ENCODE results near the gene TUBG2.
"Not testable (repeated sequence)": the region's sequence is repeated elsewhere in the genome, so short reads cannot be mapped to it uniquely, and the experiment has no call there.

The TUBG2 gene

DNA sequence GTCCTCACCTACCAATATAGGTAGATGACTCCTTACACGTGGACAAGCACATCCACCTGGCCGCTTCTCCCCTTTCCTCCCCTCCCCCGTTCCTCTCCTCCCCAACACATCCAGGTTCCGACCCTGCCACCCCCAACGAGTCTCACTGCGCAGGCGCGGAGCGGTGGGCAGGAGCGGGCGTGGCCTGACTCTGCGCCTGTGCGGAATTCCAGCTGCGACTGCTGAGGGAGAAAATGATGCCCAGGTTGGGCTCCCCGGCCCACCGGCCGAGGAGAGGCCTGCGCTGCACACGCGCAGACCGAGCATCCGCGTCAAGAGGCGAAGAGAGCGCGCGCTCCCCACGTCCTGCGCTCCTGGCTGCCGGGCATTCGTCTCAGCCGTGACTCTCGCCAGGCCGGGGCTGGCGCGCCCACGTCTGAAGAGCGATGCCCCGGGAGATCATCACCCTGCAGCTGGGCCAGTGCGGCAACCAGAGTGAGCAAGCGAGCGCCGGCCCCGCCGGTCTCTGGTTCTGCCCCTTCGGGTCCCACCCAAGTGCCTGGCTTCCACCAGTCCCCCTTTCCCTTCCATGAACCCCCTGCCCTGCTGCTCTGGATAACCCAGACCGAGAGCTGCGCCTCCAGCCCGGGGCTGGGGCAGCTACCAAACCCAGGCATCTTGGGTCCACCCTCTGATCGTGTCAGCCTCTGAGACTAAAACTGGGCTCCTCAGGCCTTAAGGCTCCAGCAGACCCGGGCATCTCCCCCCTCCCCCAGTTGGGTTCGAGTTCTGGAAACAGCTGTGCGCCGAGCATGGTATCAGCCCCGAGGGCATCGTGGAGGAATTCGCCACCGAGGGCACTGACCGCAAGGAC is at the start of gene TUBG2:
TSS of gene TUBG2 (plus strand) at position 206 of the 853 bp plus-strand sequence. CDS start at position 426, 220 bp downstream.
- DNase-seq (ENCODE audit: low read depth in 2 of 2) = peak; percentile 53 to 70

DNA sequence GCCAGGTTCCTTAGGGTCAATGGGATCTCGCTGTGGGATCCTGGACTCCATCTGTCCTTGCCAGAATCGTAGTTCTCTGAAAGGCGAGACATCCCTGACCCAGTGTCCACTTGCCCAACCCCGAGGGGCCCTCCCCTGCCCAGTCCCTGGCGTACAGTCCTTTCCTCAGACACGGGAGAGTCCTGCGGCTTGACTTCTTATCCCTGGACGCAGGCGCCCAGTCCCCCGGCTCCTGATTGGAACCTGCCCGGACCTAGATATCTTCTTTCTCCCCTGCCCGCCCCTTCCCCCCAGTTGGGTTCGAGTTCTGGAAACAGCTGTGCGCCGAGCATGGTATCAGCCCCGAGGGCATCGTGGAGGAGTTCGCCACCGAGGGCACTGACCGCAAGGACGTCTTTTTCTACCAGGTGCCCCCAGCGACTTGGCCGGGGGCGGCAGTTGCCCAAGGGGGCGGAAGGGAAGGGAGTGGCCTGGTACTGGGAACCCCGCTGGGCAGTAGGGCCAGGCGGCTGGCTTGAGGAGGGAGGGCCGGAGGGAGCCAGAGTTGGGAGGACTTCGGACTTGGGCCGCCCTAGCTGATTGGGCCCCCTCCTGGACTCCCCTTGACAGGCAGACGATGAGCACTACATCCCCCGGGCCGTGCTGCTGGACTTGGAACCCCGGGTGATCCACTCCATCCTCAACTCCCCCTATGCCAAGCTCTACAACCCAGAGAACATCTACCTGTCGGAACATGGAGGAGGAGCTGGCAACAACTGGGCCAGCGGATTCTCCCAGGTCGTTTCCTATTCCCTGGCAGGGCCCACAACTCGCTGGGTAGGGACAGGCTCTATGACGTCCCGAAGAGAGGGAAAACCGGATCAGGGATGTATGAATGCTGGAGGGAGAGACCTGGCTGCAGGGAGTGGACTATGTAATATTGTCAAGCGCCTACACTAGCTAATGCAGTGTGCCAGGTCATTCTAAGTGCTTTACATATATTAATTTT is 49.0 kb upstream of the TUBG2 start:
- not testable (repeated sequence) for DNase-seq (ENCODE audit: low read depth in 2 of 2)

DNA sequence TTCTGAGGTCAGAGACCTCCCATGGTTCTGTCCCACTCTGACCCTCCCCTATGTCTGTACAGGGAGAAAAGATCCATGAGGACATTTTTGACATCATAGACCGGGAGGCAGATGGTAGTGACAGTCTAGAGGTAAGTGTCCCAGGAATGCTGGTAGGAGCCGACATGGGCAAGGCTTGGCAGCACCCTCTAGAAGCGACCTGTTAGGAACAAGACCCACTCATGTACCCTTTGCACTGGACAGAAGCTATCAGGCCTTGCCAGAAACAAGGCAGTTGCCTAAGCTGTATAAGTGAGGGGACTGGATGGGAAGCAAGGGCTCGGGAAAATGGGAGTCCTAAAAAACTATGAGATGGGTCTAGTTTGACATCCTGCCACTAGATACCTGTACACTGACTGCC is 47.1 kb upstream of the TUBG2 start:
- DNase-seq (ENCODE audit: low read depth in 2 of 2) = no peak

DNA sequence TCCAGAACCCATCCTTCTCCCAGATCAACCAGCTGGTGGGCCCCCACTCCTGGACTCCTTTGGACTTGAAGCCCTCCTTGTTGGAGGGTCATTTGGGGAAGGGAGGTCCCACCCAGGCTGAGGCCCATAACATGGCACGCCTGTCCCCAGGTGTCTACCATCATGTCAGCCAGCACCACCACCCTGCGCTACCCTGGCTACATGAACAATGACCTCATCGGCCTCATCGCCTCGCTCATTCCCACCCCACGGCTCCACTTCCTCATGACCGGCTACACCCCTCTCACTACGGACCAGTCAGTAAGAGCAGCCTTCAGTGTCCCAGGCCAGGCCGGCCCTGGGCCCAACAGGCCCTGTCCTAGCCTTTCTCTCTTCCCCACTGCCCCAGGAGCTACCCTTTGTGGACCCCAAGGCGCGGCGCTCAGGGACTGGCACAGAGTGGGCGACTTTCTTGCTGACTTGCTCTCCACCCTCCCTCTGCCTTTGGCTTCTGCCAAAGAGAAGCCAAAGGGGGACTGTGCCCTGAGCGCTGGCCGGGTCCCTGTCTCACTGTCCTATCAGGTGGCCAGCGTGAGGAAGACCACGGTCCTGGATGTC is 45.3 kb upstream of the TUBG2 start:
- DNase-seq (ENCODE audit: low read depth in 2 of 2) = no peak

DNA sequence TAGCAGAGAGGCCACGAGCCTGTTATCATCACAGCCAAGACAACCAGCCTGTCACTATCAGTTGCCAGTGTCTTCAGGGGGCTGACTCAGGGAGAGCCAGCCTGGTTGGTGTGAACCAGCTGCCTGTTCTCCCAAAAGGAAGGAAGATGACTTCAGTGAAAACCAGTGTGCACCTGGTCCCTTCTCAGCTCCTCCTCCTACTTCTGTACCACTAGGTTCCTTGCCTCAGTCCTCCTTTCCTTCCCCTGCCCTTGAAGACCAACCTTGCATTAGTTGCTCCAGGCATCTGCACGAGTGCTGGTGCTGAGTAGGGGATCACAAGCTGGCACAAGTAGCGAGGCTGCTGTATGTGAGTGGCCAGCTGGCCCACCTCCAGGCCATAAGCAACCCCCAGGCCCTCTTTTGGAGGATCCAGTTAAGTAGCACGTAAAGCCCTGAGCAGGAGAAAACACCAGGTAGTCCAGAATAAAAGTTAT is 41.1 kb upstream of the TUBG2 start:
- no peak for DNase-seq (ENCODE audit: low read depth in 2 of 2)

DNA sequence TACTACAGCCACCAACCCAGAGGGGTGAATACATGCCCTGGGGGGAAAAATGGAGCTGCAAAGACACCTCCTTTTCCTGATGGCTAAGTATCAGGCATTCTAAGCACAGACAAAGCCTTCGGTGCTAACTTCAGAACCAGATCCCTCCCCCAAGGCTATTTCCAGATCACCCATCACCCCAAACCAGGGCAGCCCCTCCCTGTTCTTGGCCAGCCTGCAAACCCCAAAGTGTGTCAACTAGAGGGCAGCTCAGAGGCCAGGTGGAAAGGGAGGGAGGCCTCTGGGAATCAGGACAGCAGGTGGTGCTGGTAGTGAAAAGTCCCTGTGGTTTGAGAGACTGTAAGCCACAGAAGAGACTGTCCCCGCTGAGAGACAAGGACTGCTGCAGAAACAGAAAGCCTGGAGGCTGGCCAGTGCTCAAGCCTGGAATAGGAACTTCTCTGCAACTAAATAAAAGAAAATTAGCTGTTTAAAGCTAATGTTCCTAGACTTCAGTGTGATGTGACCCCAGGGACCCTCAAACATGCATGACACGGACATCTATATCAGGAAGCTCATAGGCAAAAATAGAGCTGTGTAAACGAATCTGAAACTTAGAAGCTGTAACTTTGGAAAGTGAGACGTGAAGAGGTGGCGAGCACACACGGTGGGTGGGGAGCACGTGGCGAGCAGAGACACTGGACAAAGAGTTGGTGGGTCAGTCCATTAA is 40.5 kb upstream of the TUBG2 start:
- DNase-seq (ENCODE audit: low read depth in 2 of 2) = no peak

DNA sequence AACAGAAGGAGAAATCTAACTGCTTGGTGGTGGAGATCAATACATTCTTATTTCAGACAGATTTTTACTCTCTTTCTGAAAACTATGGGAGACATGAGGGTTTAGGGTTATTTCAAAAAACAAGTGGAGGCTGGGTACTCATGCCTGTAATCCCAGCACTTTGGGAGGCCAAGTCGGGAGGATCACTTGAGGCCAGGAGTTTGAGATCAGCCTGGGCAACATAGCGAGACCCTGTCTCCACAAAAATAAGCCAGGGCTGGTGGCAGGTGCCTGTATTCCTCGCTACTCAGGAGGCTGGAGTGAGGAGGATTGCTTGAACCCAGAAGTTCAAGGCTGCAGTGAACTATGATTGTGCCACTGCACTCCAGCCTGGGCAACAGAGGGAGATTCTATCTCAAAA is 37.1 kb upstream of the TUBG2 start:
- not testable (repeated sequence) for DNase-seq (ENCODE audit: low read depth in 2 of 2)

DNA sequence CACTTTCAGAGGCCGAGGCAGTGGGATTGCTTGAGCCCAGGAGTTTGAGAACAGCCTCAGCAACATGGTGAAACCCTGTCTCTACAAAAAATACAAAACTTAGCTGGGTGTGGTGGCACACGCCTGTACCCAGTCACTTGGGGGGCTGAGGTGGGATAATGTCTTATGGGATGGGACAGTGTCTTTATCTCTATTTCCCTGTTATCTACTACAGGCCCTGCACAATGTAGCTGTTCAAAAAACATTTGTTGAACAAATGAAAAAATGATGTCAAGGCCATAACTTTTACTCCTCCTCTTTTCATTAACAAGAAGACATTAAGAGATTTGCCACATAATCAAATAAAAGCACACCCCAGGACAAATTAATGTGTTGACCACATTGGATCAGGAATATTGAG is 35.8 kb upstream of the TUBG2 start:
- DNase-seq (ENCODE audit: low read depth in 2 of 2) = no peak

DNA sequence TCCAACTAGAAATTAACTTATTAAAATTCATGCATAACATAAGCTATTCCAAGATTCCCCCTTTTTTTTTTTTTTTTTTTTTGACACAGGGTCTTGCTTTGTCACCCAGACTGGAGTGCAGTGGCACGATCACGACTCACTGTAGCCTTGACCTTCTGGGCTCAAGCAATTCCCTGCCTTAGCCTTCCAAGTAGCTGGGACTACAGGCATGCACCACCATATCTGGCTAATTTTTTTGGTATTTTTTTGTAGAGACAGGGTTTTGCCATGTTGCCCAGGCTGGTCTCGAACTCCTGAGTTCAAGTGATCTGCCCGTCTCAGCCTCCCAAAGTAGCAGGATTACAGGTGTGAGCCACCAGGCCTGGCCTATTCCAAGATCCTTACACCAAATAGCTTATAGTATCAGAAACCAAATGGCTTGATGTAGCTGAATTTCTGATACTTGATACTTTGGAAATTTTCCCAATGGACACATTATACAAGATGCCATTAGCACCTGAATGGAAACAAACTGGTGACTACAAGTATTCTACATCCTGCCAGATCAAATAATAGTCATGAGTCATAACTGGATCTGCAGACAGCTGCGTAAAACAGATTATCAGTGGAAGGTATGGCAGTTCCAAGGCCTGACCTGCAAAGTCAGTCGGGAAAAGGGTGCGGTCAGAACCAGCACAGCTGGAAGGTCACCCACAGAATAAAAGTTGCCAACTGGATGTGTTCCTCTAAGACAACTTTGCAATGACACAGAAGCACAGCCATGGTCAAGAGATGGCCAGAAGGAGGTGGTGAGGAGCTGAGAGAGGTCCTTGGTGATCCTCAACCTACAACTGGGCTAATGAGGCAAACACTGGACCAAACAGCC is 35.1 kb upstream of the TUBG2 start:
- DNase-seq (ENCODE audit: low read depth in 2 of 2) = no peak

DNA sequence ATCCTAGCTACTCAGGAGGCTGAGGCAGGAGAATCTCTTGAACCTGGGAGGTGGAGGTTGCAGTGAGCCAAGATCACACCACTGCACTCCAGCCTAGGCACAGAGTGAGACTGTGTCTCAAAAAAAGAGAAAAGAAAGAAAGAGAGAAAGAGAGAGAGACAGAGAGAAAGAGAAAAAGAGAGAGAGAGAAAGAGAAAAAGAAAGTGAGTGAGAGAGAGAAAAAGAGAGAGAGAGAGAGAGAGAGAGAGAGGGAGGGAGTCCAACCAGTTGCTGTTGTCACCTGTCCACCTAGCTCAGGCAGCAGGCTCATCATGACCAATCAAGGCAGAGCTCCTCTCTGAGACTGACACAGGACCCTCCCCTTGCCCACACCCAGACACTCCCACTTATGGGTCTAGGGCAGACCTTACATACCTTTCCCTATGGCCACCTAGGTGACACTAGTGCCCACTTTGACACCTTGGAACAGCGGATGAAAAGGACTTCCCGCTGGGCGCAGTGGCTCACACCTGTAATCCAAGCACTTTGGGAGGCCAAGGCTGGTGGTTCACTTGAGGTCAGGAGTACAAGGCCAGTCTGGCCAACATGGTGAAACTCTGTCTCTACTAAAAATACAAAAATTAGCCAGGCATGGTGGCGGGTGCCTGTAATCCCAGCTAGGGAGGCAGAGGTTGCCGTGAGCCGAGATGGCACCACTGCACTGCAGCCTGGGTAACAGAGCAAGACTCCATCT is 31.9 kb upstream of the TUBG2 start:
- DNase-seq (ENCODE audit: low read depth in 2 of 2) = not testable (repeated sequence)

DNA sequence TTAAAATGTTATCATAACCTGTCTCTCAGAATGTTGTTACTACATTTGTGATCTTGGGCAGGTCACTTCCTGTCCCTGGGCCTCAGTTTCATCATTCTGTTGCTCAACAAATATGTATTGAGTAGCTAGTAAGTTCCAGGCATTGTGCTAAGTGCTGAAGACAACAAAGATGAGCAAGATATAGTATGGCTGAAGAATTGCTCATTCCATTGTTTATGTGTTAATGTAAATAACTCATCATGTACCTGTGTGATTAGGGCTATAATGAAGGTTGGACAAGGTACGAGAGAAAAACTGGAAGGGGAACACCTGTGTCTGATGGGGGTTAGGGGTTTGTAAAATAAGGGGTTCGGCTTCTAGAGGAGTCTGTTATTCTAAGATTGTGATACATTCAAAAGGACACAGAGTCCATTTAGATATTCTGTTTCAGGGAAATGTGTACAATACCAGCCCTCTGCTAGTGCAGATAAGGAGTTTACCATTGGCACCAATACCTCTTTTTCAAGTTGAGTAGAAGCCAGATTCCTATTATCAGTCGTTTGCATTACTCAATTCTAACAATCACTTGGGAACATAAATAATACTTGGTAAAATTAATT is 29.6 kb upstream of the TUBG2 start:
- DNase-seq (ENCODE audit: low read depth in 2 of 2) = no peak

DNA sequence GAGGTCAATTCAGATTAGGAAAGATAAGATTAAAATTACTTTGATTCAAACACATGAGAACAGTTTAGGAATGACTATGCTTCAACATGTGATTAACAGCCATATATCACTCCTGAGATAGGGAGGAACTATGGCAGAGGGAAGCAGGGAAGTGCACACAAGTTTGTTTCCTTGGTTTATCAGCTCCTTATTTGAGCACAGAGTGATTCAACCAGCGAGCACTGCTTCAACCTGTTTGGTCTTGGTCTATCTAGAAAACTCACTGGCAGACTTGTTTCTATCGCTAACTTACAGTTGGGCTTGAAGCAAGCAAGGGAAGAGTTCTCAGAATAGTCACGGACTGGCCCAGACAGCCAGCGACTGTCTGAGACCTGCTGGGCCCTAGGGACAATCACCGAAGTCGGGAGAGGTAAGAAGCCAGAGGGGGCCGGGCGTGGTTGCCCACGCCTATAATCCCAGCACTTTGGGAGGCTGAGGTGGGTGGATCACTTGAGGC is 26.1 kb upstream of the TUBG2 start:
- DNase-seq (ENCODE audit: low read depth in 2 of 2) = no peak

DNA sequence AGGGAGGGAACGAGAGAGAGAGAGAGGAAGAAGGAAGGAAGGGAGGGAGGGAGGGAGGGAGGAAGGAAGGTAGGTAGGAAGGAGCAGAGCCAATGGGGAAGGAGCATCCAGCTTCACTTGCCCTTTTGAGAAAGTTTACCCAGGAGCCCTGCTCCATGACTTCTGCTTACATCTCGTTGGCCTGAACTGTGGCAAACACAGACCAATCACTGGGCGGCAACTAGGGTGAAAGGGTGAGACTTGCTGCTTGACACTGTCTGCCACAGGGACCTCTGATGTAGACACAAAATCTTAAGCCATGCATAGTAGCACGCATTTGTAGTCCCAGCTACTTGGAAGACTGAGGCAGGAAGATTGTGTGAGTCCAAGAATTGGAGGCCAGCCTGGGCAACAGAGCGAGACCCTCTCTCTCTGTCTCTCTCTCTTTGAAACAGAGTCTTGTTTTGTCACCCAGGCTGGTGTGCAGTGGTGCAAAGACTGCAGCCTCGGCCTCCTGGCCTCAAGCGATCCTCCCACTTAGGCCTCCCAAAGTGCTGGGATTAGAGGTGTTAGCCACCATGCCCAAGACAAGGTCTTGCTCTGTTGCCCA is 19.5 kb upstream of the TUBG2 start:
- DNase-seq (ENCODE audit: low read depth in 2 of 2) = no peak

DNA sequence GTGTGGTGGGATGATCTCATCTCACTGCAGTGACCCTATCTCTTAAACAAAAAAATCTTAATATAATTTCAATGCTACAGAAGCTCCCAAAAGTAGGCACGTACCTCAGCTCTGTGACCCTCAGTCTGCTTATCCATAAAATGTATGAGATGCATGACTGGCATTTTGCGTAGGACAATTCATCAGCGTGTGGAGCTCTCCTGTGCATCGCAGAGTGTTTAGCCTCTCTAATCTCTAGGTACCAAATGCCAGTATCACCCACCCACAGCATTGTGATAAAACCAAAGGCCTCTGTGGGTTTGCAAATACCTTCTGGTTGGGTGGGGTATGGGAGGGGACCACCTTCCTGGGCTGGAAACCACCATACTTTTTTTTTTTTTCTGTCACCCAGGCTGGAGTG is 19.0 kb upstream of the TUBG2 start:
- DNase-seq (ENCODE audit: low read depth in 2 of 2) = no peak

DNA sequence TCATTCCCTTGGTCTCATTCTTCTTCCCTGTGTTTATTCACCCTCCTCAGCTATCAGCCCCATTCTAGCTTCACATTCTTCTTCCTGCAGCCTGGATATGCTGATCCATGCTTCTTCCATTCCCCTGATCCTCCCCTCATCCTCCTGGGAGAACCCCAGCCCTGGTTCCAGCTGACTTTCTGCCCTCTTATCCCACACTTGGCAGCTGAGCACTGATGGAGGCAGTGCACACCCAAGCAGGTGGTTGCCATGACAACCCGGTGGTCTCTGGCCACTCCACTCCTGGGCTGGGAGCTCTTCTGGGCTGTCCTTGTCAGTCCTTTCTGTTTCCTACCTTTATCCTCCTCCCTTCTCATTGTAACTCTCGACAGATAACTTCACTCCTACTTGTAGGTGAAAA is 16.7 kb upstream of the TUBG2 start:
- no peak for DNase-seq (ENCODE audit: low read depth in 2 of 2)

DNA sequence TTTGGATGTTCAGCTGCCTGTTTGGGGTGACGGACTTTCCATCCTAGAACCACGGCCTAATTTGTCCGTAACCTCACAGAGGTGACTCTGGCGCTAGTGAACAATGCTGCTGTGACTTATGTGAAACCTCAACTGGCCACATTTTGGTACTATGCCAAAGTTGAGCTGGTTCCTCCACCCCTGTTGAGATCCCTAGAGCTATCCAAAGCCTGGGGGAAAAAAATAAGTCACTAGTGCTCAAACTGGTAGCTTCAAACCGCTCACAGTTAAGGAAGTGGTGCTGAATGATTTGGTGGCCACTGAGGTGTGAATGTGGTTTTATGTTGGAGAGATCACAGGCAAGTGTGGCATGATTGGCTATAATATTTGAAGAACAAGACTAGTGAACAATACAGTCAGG is 11.3 kb upstream of the TUBG2 start:
- no peak for DNase-seq (ENCODE audit: low read depth in 2 of 2)

DNA sequence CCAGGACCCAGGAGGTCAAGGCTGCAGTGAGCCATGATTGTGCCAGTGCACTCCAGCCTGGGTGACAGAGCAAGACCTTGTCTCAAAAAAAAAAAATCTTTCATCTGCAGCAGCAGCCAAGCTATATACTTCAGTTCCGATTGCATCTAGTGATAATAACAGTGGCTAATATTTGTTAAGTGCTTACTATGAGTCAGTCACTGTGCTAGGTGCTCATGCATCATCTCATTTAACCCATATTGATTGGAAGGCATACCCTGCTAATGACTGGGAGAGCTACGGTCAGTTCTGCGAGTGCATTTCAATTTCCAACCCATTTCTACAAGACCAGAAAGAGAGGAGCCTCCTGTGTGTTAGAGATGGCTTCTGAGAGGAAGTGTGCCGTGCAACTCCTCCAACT is 7.7 kb upstream of the TUBG2 start:
- no peak for DNase-seq (ENCODE audit: low read depth in 2 of 2)

DNA sequence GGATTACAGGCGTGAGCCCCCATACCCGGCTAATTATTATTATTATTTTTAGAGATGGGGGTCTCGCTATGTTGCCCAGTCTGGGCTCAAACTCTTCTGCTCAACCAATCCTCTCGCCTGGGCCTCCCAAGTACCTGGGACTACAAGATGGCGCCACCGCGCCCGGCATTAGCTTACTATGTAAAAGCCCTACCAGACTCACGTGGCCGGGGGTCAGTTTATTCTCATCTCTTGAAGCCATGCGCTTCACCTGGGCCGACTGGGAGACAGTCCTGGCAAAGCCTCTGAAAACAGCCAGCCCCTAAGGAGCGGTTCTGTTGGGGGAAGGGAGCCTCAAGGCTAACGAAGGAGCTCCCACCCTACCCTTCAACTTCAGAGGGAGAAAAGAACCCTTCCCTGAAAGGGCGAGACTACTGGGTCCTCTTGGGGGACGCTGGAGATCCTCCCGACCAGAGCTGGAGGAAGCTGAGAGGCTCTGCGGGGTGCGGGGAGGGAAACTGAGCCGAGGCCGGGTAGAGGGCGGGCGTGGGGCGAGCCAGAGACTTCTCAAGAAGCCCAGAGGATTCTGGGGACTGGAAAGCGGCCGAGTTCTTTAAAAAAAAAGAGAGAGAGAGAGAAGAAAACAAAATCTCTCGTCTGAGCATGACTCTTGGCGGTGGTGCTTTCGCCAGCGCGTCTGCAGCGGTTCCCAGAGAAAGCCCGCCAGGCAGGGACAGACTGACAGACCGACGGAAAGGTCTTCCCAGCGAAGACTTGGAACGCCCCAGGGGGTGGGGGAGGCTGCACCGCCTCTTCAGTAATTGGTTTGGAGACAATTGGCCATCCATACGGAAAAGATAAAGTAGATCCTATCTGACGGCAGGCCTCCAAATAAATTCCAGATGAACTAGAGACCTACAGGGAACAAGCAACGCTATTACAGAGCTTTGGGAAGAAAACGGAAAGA is 5.6 kb upstream of the TUBG2 start:
- no peak for DNase-seq (ENCODE audit: low read depth in 2 of 2)

Data from activated CD8-positive, alpha-beta memory T cell treated with anti-CD3 and anti-CD28 coated beads for 4 hours (primary cell).